ENCODE measurements around the gene DMPK.

DNA sequence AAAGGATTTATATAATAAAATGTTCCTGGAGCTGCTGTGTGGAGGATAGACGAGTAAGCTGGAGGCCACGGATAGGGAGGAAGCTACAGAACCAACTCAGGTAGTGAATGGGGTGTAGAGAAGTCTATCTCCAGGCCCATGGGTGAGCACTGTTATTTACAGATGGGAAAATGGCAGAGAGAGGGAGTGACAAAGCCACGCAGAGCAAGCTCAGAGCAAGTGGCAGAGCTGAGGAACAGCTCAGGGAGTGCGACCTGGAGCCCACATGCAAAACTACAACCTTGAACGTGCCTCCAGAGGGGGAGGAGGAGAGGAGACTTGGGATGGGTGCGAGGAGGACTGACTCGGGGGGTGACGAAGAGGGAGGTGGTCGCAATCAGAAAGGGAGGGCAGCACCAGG, 46.2 kb upstream of the DMPK start:
- TF ChIP-seq, protein P1, sequence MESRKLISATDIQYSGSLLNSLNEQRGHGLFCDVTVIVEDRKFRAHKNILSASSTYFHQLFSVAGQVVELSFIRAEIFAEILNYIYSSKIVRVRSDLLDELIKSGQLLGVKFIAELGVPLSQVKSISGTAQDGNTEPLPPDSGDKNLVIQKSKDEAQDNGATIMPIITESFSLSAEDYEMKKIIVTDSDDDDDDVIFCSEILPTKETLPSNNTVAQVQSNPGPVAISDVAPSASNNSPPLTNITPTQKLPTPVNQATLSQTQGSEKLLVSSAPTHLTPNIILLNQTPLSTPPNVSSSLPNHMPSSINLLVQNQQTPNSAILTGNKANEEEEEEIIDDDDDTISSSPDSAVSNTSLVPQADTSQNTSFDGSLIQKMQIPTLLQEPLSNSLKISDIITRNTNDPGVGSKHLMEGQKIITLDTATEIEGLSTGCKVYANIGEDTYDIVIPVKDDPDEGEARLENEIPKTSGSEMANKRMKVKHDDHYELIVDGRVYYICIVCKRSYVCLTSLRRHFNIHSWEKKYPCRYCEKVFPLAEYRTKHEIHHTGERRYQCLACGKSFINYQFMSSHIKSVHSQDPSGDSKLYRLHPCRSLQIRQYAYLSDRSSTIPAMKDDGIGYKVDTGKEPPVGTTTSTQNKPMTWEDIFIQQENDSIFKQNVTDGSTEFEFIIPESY (IDR thresholded peaks at IDR 0.05; ENCODE audit: borderline replicate concordance, low read depth): no peak
- no peak for TF ChIP-seq POLR2AphosphoS5 (IDR thresholded peaks at IDR 0.05; ENCODE audit: low read depth, low read length)
- TF ChIP-seq, protein P2, sequence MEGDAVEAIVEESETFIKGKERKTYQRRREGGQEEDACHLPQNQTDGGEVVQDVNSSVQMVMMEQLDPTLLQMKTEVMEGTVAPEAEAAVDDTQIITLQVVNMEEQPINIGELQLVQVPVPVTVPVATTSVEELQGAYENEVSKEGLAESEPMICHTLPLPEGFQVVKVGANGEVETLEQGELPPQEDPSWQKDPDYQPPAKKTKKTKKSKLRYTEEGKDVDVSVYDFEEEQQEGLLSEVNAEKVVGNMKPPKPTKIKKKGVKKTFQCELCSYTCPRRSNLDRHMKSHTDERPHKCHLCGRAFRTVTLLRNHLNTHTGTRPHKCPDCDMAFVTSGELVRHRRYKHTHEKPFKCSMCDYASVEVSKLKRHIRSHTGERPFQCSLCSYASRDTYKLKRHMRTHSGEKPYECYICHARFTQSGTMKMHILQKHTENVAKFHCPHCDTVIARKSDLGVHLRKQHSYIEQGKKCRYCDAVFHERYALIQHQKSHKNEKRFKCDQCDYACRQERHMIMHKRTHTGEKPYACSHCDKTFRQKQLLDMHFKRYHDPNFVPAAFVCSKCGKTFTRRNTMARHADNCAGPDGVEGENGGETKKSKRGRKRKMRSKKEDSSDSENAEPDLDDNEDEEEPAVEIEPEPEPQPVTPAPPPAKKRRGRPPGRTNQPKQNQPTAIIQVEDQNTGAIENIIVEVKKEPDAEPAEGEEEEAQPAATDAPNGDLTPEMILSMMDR (IDR thresholded peaks at IDR 0.05): no peak
- no peak for TF ChIP-seq EZH2phosphoT487 (IDR thresholded peaks at IDR 0.05; ENCODE audit: borderline replicate concordance, low read depth)
- no peak for TF ChIP-seq EP300 (IDR thresholded peaks at IDR 0.05; ENCODE audit: borderline replicate concordance in 1 of 2, low read depth in 1 of 2, low read length in 1 of 2)
